HL-60 (cell line): Measurements from ENCODE around the gene ESR2.

Experiments used
- CTCF ChIP-seq: IDR thresholded peaks from one replicate; pipeline ENCODE4 v1.5.1; 2011; ENCODE audit warnings: low read length, control low read depth, inconsistent platforms; ENCODE audit not compliant: insufficient read depth
- POLR2AphosphoS5 ChIP-seq: IDR thresholded peaks from 2 replicates; pipeline ENCODE4 v1.6.1; 2012; ENCODE audit warnings: low read depth

GRCh38 chr14:64118892-64119291, 175.3 kb downstream of the ESR2 start:
- no peak for TF ChIP-seq POLR2AphosphoS5
- TF ChIP-seq CTCF = no peak
